Midbrain (tissue), 1 donor: ENCODE results near the gene WASHC1.
"Not testable (repeated sequence)": the region's sequence is repeated elsewhere in the genome, so short reads cannot be mapped to it uniquely, and the experiment has no call there.

Experiments used
- DNase-seq: peaks from one replicate; lab custom pipeline; 2025; lab: John Stamatoyannopoulos, UW

WASHC1 gene

GRCh38 chr9:14129-14809 lies 15.0 kb downstream of the WASHC1 start:
- DNase-seq: not testable (repeated sequence)

DNA sequence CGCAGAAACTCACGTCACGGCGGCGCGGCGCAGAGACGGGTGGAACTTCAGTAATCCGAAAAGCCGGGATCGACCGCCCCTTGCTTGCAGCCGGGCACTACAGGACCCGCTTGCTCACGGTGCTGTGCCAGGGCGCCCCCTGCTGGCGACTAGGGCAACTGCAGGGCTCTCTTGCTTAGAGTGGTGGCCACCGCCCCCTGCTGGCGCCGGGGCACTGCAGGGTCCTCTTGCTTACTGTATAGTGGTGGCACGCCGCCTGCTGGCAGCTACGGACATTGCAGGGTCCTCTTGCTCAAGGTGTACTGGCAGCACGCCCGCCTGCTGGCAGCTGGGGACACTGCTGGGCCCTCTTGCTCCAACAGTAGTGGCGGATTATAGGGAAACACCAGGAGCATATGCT lies 18.1 kb downstream of the WASHC1 start:
- DNase-seq: not testable (repeated sequence)

- DNase-seq: not testable (repeated sequence)
These were observed 18.6 kb downstream of the WASHC1 start for GRCh38 chr9:10653-11053.

- DNase-seq: not testable (repeated sequence)
These were observed 19.0 kb downstream of the WASHC1 start for GRCh38 chr9:10207-10606.
